NCI-H748 treated with DMSO at 0.1 percent for 48 hours (cell line): ENCODE data around the gene KRTAP10-8.
"Not testable (repeated sequence)": the region's sequence is repeated elsewhere in the genome, so short reads cannot be mapped to it uniquely, and the experiment has no call there.

Experiments used
- DNase-seq: peaks from one replicate; lab custom pipeline; 2025; lab: John Stamatoyannopoulos, UW

KRTAP10-8 gene

DNA sequence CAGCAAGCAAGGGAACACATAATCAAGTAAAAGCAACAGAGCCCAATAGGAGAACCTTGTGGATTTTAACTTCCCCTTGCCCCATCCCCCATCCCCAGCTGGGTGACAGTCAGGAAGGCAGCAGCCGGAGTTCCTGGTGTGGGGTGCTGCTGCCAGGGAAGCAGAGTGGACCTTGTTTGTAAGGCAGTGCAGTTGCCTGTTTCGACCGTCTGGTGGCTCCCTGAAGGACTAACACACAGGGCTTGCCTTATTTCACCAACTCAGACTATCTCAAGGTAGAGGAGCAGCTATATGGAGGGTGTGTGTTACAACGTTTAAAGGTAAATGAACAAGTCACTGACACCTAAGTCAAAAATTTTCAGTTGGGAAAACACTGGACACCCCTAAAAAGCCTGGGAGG lies 6.6 kb downstream of the KRTAP10-8 start:
- no peak for DNase-seq

DNA sequence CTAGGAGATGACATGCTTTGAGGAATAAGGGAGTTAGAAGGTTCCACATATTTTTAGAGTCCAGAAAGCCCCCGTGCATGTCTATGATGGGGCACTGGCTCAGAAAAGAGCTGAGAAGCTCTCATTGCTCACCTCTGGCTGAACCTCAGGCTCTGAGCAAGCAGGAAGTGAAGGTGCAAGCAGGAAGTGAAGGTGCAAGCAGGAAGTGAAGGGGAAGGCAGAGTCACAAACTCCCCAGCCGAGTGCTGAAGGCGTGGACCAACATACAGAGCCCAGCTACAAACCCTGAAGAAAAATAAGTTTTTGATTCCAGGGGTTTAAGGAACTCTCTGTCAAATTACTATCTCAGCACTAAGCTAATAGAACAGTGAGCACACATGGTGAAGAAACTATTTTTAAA lies 7.0 kb downstream of the KRTAP10-8 start:
- no peak for DNase-seq

DNA sequence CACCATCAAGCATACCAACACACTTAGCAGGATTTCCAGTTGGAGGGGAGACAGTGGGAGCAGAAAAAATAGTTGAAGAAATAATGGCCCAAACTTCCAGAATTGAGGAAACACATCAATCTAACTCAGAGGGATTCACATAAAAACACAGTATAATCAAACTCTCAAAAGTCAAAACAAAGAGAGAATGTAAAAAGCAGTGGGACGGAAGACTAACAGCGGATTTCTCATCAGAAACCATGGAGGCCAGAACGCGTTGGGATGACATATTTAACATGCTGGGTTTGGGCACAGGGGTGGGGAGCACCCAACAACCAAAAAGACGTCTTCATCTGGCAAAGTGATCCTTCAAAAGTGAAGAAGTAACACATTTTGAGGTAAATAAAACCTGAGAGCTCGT lies 8.0 kb downstream of the KRTAP10-8 start:
- no peak for DNase-seq

DNA sequence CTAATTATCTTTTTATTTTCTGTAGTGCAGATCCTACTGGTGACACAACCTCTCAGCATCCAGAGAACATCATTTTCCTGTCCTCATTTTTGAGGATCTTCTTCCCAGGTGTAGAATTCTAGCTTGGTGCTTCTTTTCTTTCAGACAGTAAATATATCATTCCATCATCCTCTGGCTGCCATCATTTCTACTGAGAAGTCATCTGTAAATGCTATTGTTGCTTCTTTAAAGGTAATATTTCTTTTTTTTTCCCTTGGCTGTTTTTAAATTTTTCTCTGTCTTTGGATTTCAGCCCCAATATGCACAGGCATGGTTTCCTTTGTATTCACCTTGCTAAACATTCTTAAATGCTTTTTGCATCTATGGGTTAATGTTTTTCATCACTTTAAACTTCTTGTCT lies 11.7 kb downstream of the KRTAP10-8 start:
- DNase-seq: no peak

DNA sequence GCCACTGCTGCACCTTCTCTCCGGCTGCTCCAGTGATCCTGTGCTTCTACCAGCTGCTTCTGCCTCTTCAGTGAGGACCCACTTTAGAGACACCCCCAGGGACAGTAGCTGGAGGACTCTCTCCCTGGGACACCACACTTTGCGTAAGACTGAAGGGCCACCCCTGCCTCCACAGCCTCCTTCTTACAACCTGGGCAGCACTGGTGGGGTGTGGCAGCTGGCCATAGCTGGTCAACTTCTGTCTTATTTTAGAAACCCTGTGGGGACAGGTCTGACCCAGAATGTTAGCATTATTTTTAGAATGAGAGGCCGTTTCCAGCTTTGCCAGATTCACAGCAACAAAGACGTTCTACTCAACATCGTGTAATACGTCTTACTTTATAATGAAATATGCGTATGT lies 13.9 kb downstream of the KRTAP10-8 start:
- DNase-seq: no peak

DNA sequence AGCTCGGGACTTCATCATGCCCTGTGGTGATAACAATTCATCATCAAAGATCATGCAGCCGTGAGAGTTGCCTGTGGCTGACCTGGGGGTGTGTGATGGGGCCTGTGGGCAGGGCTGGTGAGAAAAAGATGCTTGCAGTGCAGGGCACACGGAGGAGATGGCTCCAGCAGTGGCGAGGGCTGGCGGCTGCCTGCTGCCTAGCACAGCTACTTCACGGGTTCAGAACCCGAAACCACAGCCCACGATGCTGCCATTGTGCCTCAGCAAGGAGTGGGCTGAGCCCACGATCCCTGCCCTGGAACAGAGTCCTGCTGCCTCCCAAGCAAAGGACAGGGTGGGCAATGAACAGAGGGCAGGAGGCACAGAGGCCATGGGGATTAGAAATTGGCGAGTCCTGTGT lies 14.4 kb downstream of the KRTAP10-8 start:
- no peak for DNase-seq

DNA sequence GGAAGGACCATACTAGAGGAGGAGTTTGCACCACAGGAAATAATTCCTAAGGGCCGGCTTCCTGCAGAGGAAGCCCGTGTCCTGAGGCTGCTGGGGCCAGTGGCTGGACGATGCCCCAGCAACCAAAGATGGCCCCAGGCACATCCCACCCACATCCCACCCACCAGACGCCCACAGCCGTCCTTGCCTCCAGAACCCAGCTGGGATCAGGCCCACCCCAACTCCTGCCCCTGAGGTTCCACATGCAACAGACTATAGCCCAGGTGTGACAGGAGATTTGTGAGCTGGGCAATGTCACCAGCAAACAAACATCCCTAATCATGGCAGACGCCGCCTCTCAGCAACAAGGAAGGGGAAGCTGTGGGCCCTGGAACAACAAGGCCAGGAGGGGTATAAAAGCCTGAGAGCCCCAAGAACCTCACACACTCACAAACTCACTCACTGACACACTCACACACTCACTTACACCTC lies 14.8 kb downstream of the KRTAP10-8 start, which contains the start of gene KRTAP10-9:
KRTAP10-9 (plus strand) TSS at position 421 of the 471 bp plus-strand sequence. CDS start 79 bp downstream, outside the sequence.
- DNase-seq: no peak

DNA sequence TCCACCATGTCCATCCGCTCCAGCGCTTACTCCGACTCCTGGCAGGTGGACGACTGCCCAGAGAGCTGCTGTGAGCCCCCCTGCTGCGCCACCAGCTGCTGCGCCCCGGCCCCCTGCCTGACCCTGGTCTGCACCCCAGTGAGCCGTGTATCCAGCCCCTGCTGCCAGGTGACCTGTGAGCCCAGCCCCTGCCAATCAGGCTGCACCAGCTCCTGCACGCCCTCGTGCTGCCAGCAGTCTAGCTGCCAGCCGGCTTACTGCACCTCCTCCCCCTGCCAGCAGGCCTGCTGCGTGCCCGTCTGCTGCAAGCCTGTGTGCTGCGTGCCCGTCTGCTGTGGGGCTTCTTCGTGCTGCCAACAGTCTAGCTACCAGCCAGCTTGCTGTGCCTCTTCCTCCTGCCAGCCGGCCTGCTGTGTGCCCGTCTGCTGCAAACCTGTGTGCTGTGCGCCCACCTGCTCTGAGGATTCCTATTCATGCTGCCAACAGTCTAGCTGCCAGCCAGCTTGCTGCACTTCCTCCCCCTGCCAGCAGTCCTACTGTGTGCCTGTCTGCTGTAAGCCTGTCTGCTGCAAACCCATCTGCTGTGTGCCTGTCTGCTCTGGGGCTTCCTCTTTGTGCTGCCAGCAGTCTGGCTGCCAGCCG lies 15.4 kb downstream of the KRTAP10-8 start:
- DNase-seq: not testable (repeated sequence)

DNA sequence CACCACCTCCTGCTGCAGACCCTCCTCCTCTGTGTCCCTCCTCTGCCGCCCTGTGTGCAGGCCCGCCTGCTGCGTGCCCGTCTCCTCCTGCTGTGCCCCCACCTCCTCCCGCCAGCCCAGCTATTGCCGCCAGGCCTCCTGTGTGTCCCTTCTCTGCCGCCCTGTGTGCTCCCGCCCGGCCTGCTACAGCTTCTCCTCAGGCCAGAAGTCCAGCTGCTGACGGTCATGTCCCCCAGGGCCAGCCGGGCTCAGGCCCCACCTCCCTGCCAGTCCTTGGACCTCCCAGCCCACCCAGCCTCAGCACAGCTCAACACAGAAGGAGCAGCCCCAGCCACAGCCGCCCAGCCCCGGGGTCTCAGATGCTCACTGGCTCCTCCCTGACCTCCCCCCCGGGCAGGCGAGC lies 16.0 kb downstream of the KRTAP10-8 start:
- DNase-seq: not testable (repeated sequence)

DNA sequence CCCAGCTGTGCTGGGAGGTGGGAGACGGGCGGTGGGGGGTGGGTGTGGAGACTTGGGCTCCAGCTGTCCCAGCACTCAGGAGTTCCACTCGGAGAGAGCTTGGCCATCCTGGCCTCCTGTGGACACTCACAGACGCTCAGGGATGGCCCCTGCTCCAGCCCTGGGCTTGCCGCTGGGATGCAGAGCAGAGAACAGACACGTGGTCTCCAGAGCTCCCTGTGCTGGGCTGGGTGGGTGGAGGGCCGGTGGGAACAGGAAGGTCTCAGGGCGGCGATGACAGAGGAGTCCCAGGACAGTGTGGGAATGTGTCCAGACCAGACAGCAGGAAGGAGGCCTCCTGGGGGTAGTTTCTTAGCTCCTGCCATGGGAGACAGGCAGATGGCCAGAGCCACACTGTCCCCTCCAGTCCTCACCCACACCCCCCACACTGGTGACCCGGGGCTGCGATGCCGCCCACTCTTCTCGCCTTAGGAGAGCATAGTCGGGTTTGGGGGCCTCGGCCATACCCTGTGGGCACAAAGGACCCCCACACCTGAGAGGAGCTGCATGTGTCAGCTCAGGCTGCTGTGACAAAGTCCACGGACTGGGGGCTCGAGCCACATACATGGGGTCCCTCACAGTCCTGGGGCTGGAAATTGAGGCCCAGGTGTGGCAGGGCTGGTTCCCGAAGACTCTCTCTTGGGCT lies 17.0 kb downstream of the KRTAP10-8 start:
- no peak for DNase-seq

DNA sequence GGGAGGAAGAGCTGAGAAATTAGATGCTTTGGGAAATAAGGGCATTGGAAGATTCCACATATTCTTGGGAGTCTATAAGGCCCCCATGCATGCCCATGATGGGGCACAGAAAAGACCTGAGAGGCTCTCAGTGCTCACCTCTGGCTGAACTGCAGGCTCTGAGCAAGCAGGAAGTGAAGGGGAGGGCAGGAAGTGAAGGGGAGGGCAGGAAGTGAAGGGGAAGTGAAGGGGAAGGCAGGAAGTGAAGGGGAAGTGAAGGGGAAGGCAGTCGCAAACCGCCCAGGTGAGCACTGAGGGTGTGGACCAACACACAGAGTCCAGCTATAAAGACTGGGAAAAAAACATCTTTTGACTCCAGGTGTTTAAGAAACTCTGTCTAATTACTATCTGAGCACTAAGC lies 18.6 kb downstream of the KRTAP10-8 start:
- no peak for DNase-seq

DNA sequence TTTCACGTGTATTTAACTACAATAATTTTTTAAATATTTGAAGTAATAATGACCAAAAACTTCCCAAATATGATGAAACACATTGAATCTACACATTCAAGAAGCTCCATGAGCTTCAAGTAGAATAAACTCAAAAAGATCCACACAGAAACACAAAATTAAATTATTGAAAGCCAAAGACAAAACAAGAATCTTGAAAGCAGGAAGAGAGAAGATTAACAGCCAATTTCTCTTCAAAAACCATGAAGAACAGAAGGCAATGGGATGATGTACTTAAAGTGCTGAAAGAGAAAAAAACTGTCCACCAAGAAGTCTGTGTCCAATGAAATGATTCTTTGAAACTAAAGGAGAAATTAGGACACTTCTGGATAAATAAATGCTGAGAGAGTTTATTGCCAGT lies 20.2 kb downstream of the KRTAP10-8 start:
- no peak for DNase-seq

DNA sequence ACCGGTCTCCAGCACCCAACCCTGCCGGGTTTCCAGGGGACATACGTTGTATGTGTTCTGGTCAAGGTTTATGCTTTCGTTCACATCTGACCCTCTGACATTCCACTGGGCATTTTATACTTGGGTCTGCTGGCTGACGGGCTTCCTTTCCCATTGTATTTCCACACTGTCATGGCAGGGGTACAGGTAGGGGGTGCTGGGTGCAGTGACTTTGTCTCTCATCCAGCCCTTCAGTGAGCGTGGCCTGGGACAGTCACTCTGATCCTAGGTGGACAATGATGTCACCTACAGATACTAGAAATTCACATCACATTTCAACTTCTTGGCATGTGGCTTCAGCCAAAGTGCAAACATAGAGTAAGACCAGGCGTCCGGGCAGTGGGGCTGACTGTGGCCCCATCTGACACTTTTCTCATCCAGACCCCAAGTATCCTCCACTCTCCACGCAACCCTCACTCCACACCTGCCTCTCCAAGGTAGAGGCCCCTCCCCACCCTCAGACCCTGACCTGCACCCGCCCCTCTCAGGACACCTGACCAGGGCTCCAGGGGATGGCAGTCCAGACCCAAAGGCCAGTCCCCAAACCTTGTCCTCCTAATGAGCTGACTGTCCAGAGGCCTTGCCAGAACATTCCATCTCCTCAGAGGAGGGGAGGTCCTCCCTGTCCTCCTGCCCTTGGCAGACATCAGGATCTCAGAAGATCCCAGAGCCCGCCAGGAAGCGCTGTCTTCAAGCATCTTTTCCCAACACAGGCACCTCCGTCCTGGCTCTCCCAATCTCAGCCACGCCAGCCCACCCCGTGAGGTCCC lies 24.5 kb downstream of the KRTAP10-8 start:
- DNase-seq: no peak

DNA sequence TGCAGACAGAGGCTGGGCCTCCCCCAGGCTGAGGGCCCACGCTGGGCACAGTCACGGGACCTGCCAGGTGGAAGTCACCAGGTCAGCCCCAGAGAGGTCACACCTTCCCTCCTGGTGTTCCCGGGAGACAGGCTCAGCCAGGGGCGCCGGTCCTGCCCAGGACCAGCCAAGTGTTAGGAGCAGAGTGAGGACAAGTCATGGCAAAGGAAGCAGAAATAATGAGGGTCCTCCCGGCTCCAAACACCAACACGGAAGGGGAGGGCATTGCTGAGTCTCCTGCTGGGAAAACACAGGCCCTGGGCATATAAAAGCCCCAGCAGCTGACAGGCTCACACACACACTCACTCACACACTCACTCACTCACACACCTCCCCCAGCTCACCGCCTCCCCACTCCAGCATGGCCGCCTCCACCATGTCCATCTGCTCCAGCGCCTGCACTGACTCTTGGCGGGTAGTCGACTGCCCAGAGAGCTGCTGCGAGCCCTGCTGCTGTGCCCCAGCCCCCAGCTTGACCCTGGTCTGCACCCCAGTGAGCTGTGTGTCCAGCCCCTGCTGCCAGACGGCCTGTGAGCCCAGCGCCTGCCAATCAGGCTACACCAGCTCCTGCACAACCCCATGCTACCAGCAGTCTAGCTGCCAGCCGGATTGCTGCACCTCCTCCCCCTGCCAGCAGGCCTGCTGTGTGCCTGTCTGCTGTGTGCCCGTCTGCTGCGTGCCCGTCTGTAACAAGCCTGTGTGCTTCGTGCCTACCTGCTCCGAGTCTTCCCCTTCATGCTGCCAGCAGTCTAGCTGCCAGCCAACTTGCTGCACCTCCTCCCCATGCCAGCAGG lies 25.4 kb downstream of the KRTAP10-8 start, which contains the start of gene KRTAP10-10:
KRTAP10-10 (plus strand) TSS at position 339 of the 833 bp plus-strand sequence; CDS start at position 401, 62 bp downstream.
- no peak for DNase-seq

DNA sequence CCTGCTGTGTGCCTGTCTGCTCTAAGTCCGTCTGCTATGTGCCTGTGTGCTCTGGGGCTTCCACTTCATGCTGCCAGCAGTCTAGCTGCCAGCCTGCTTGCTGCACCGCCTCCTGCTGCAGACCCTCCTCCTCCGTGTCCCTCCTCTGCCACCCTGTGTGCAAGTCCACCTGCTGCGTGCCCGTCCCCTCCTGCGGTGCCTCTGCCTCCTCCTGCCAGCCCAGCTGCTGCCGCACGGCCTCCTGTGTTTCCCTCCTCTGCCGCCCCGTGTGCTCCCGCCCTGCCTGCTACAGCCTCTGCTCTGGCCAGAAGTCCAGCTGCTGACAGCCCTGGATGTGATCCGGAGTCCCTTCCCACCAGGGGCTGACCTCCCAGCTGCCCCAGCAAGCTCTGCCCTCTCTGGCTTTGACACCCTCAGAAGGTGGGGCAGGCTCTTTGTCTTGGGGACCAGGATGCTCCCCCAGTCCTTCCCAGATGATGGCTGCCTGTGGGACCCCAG lies 26.0 kb downstream of the KRTAP10-8 start:
- DNase-seq: not testable (repeated sequence)

DNA sequence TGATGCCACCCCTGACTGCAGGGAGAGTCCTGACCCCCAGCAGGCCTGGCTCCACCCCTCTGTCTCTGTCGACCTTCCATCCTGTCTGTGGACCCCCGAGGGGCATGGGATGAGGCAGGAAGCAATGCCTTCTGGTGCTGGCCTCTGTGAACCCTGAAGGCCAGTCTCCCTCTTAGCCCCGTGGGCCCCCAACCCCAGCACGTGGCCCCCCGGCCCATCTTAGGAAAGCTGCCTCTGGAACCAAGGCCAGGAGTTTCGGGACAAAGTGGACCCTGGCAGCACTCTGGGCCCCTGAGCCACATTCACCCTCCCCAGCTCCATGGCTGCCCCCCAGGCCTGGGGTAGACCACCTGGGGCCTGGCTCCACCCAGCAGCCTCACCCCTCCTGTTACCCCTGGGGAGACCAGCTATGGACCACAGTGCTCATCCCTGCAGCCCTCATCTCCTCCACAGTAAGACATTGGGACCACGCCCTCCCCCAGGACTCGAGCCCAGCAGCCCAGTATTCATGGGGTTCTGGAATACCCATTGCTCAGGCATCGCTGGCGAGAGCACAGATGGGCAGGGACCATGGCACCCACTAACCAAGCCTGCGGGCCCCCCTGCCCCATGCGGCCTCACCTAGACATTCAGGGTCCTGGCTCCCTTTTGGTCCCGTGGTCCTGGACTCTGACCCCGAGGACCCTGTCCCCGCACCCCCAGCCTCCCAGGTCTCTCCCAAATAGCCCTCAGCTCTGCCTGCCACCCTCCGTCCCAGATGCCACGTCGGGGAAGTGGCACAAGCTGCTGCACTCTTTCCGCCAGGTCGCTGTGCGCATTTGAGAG lies 26.8 kb downstream of the KRTAP10-8 start:
- DNase-seq: not testable (repeated sequence)

DNA sequence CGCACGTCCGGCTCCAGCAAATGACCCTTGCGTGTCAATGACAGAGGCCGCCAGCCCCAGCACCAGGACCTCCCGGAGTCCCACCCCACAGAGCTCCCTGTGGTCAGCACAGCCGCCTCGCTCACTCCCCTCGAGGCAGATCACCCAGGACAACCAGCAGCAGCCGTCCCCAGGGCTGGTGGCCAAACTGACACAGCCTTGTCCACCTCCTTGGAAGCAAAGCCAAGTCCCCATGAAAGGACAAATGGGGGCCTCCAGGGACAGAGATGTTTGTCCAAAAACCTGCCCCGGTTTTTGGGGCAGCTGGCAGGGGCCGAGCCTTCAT lies 27.4 kb downstream of the KRTAP10-8 start:
- no peak for DNase-seq

DNA sequence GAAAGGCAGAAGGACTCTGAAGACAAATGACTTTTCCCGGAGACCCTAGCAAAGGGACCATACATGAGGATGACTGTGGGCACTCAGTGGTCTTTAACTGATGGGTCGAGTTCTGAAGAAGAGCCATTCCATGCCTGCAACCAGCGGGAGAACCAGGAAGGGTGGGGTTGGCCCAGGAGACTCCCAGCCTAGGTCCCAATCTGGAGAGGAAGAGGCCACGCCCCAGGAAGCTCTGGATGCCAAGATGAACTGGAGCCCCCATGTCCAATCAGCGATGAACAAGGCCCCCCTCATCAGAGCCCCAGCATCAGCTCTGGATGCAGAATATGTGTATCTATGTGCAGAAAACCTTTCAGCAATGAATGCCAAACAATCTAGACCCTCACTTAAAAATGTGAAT lies 28.9 kb downstream of the KRTAP10-8 start:
- DNase-seq: no peak

DNA sequence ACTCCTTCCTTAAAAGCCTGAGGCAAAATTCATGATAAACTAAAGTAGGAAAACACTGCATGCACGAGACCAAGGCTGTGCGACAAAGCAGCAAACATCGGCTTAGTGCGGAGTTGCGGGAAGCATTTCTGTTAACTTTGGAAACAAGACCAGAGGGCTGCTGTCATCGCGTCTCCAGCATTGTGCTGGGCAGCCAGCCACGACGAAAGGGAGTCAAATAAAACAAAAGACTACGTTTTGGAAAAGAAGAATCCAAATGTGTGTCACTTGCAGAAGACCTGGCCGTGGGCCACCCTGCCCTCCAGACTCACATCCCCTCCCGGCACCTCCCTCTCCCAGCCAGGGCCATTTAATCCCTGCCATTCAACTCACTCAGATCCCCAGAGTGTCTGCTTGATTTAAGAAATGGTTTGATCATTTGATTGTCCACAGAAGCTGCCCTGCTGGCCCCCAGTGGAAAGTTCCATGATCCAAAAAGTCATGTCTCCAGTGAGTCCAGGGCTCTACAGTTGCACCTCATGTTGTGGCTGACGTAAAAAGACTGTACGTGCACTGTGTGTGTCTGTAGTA lies 31.9 kb downstream of the KRTAP10-8 start:
- DNase-seq: no peak

DNA sequence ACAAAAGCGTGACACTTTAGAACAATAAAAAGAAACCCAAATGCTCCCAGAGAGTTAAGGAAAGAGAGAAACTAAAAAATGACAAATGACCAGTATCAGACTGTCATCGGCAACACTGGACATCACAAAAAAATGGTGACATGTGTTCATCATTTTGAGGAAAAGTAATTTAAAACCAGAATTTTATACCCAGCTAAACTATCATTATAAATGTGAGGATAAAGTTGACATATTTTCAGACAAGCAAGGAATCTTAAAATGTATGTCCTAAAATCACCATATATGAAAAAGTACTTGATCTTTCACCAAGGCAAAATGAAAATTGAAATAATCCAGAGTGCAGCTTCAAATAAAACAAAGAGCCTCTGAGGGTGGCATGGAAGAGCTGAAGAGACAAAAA lies 33.0 kb downstream of the KRTAP10-8 start:
- DNase-seq: no peak
